ENCODE measurements around the gene MIS12.

MIS12 gene

DNA sequence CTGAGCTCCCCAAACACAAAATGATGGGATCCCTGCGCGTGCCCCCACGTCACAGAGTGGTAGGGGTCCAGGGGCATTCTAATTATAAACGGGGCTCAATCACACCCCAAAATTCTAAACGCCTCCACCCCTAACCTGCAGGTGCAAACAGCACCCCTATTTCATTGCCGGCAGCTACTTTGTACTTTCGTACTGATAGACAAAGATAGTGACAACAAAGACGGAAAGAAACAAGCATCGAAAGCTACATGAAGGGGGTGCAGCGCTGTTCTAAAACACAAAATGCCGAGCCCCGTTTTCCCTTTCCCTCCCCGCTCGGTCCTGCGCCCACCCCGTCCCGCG, 13.9 kb downstream of the MIS12 start:
- peak; percentile 11 for DNase-seq

DNA sequence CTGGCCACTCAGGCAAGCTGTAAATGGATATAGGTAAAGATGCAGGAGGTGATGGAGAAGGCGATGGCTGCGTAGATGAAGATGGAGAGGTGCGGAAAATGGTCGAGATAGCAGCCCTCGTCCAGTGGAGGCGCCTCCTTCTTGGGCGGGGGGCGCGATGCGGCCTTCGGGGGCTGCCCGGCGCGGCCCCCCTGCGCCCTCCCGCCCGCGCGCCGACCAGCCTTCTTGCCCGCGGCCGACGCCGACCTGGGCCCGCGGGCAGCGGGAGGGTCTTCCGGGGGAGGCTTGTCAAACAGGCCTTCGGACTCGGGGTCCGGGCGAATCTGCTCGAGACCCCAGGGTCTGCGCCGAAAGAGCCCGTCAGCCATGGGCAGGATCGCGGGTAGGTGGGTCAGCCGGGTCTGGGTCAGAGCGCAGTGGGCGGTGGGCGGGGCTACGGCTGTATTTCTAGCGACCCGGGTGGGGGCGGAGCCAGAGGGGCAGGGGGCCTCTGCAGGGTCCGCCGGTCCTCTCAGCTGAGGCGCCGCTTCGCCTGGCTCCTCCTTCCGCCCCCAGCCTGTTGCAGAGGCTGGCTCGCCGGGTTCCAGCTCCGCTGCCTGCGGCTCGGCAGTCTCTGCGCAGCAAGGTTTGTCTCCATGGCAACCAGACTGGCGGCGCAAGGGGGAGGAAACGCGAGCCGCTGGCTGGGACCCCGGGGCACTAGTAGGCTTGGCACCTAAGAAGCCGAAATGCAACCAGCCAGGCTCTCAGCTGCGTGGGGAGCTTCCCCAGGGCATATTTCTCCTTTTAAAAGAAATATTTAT, 14.4 kb downstream of the MIS12 start:
- peak; percentile 85 for DNase-seq

DNA sequence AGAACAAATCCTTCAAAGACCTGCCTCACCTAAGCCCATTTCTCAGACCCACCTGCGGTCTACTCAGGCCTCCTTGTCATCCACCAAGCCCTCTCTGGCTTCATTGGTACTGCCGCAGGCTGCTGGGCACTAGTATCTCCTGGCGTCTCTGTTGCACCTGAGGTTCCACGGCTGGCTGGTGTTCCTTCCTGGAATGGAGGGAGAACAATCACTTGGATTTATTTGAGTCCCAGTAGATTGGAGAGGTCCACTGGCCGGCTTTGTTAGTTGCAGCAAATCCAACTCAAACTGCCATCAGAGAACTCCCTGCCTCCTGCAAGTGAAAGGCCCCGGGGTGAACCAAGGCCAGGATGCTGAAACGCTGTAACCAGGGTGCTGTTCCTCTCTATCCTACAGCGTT, 15.3 kb downstream of the MIS12 start:
- no peak for DNase-seq

DNA sequence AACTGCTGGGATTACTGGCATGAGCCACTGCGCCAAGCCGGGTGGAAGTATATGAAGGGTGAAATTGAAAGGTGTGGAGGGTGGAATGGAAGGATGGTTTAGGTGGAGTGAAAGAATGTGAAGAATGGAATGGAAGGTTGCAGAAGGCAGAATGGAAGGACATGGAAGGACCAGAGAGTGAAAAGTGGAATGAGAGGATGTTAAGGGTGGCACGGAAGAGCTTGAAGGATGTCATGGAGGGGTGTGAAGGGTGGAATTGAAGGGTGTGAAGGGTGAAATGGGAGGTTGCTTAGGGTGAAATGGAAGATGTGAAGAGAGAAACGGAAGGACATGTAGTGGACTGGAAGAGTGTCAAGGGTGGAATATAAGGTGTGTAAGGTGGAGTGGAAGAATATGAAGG, 16.2 kb downstream of the MIS12 start:
- no peak for DNase-seq

DNA sequence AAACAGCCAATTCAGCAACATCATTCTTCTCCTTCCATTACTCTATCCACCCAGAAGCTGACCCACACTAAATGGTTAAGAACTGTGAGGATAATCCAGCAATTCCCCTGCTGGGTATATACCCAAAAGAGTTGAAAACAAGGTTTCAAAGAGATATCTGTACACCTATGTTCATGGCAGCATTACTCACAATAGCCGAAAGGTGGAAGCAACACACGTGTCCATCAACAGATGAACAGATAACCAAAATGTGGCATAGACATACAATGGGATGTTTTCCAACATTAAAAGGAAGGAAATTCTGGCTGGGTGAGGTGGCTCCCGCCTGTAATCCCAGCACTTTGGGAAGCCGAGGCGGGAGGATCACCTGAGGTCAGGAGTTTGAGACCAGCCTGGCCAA, 19.9 kb downstream of the MIS12 start:
- DNase-seq = no peak

DNA sequence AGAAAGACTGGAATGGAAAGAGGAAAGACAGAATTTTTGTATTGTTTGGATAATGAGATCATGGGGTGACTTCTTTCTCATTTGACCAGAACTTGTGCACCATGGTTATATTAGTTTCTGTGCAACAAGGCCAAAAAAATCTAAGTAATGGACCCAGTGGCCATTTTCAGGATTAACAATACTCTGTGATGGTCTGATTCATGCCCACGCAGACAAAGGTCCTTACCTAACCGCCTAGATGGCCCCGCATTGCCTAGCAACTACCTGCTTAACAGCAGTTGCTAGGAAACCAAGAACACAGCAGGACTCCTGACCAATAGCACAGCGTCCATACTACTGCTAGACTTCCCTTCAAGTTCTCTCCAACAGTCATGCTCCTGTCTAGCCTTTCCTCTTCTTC, 22.4 kb downstream of the MIS12 start:
- DNase-seq = no peak

DNA sequence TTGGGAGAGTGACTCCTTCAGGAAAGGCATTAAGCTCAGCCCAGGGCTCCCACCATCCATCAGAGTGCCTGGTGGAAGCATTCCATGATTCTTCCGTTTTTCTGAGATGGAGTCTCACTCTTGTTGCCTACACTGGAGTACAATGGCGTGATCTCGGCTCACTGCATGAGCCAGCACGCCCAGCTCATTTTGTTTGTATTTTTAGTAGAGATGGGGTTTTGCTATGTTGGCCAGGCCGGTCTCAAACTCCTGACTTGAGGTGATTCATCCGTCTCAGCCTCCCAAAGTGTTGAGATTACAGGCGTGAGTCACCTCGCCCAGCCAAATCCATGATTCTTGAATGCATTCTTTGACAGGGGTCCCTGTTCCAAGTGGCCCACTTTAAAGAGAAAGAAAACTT, 23.1 kb downstream of the MIS12 start:
- no peak for DNase-seq

DNA sequence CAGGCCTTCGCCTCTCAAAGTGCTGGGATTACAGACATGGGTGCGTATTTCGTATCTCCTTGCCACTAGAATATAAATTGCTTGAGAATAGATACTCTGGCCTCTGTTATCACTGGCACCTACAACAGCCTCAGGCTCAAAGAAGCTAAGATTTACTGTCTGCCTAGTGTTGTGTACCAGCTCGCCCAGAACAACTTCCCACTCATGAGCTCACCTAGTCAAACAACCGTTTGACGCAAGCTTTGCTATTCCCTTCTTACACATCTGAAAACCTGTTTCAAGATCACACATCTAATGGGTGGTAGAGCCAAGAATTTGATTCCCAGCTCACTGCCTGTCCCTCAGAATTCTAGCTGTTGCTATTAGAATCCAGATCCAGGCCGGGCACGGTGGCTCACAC, 24.4 kb downstream of the MIS12 start:
- no peak for DNase-seq

DNA sequence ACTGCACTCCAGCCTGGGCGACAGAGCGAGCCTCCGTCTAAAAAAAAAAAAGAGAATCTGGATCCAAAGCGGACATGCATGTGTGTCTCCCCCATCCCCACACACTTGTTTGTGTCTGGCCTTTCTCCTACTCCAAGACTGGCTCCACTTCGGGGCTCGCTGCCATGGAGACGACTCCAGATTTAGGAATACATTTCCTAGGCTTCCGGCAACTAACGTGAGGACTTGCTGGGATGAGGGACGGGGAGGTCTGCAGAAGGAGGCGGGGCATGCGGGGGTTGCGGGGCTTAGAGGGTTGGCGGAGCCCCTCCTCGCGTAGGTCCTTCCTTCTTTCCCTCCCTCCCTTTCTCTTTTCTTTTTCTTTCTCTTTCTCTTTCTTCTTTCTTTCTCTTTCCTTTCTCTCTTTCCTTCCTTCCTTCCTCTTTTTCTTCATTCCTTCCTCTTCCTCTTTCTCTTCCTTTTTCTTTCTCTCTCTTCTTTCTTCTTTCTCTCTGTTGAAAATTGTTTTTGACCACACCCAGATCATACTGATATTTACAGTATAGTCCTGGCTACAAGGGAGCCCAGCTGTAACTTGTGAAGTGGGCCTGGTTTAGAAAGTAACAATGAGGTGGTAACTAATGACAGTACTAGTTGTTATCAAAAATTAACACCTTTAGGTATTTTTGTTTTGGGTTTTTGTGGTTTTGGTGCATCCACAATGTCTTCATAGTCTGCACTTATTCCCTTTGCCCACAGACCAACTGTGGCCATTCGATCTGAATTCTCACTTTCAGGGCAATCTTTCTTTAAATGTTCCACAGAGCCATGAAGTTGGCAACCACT, 25.2 kb downstream of the MIS12 start:
- DNase-seq = no peak

DNA sequence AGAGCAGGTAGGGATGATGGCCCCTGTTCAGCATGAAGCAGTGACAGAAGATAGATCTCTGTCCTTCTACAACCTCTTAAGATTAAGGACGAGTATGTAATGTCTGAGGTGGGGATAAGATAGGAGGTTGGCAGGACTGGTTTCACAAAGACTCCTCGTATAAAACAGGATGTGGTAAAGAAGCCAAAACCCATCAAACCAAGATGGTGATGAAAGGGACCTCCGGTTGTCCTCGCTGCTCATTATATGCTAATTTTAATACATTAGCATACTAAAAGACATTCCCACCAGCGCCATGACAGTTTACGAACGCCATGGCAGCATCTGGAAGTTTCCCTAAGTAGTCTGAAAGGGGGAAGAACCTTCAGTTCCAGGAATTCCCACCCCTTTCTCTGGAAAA, 27.3 kb downstream of the MIS12 start:
- DNase-seq = no peak

DNA sequence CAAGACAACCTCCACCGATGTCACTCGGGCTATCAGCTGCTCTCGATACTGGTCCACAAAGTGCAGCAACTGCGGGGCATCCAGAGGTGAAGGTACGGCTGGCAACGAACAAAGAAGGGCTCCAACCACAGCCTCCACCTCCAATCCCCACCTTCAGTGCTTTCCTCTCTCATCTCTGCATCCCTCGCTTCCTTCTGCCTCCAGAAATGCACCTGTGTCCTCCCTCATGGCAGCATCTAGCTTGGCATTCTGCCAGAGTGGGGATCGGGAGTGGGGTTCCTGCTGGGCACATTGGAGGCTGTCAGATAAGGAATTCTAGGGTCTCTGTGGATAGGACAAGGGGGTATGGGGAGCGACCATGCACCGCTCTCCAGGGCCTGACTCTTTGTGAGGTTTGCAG, 28.6 kb downstream of the MIS12 start:
- DNase-seq = no peak

DNA sequence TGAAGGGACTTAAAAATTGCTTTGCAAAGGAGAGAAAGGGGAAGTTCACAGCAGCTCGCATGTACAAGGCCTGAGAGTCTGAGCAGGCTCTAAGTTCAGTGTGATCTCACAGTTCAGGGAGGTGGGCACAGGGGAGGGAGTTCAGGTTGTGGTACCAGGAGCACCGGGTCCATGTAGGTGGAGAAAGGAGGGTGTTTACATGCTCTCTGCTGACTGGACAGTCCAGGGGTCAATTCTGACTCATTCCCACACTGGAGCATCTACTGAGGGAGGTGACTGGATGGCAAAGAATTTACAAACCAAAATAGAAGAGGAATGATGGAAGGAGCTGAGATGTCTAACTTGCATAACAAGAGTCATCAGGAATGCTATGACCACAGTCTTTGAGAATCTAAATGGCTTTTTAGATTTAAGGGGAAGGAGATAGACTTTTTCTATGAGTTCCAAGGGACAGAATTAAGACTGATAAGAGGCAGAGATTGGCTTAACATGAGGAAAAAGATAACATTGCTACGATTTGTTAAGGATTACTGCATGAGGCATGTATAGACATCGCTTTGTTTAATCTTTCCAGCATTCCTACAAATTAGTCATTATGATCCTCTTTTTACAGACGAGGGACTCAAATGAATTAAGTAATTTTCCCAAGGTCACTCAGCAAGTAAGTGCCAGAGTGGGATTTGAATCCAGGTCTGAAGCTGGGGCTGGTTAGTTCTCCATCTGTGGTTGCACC, 29.9 kb downstream of the MIS12 start:
- DNase-seq = no peak

DNA sequence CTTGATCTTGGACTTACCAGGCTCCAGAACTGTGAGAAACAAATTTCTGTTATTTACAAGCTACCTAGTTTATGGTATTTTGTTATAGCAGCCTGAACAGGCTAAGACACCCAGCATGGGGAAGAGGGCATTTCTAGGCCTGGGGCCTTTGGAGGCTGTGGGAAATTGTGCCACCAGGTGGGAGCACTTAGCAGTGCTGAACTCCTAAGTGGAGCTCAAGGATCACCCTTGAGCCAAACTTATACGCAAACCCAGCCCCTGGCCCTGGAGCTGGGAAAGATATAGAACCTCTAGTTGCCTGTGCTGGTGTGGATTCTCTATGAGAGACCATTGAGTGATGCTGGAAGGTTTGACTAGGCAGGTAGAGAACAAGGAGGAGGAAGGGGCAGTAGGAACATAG, 36.1 kb downstream of the MIS12 start:
- DNase-seq = no peak

DNA sequence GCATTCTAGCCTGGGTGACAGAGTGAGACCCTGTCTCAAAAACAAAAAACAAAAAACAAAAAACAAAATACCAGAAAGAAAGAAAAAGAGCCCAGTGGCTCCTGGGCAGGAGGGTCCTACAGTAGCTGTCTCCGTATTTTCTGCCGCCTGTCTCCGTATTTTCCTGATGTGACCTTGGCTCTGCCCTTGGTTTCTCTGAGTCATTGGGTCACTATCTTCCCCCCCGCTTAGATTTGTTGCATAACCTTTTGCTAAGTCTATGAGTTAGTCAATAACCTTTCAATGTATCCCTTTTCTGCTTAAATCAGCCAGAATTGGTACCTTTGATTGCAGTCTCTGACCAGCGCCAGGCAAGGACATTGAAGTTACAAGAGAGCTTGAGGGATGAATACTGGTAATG, 36.9 kb downstream of the MIS12 start:
- no peak for DNase-seq

DNA sequence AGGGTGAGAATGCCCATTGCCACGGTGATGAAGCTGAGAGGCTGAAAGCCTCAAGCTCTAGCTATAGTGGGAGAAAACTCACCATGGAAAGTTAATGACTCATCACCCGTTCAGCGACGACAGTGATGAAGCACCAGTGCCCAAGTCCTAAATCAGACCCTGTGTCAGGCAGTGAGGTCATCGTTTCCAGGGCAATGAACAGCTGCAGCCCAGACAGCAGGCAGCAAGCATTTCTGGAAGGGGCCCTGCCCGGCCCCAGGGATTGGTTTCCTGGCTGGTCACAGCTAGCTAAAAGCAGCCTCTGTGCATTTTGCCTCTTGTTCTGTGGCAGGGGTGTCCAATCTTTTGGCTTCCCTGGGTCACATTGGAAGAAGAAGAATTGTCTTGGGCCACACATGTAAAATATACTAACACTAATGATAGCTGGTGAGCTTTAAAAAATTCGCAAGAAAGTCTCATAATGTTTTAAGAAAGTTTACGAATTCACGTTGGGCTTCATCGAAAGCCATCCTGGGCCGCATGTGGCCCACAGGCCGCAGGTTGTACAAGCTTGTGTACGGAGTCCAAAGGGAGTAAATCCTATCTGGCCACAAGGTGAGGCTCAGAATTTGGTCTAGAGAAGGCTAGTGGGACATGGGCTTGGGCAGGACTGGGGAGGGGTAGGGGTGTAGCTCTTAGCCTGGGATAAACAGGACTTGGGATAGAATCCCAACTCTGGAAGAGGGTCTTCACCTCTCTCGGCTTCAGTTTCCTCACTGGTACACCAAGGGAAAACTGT, 40.6 kb downstream of the MIS12 start:
- peak; percentile 3 for DNase-seq

DNA sequence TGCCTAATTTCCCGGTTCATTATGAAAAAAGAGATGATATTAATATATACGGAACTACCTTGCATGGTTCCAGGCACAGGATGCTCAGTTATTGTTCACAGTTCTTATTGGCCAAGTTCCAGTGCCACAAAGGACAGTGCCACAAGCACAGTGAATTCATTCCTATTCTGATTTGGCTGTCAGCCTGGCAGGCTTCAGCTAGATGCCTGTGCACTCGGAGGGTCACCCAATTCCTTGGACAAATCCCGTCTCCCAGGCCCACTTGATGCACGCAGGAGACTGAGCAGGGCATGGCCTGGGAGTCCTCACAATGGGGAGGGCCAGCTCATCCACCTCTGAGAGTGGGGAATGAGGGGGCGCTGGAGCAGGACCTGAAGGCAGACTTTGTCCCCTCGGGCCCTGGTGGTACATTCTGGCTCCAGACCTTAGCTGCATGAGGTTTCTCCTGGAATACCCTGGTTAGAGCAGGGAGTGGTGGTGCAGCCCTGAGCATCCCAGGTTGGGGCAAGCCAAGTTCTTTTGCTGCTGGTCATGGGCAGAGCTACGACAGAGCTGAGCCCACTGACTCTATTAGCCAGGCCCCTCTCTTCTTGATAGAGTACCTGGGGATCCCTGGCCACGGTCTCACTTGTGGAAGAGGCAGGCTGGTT, 41.4 kb downstream of the MIS12 start:
- DNase-seq = no peak

DNA sequence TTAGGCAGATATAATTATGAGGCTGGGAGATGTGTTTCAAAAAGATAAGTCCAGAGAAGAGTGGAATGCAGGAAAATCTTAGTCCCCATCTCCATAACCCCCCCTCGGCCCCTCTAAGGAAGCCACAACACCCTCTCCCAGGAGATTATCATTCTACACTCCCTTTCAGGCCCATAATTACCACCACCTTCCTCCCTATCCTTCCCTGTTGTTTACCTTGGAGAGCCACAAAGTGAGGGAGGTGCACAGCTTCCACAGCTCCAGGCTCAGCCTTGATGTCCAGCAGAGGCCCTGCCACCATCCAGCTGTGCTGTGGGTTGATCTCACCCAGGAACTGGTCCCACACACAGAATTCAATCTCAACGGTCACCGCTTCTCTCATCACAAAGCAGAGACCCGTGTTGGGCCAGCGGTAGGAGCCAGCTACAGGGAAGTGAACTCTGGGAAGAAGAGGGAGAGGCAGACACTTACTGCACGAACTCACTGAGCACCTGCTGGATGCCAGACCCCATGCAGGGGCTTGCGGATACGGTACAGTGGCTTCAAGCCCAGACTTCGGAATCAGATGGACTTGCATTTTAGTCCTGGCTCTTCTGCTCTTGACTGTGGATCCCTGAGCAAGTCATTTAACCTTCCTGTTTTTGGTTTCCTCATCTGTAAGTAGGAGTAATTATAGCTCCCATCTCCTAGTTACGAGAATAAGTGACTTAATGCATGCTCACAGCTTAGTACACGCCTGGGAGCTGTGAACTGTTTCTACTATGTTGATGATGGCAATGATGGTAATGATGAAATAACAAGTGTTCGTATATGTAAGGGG, 44.1 kb downstream of the MIS12 start:
- no peak for DNase-seq

DNA sequence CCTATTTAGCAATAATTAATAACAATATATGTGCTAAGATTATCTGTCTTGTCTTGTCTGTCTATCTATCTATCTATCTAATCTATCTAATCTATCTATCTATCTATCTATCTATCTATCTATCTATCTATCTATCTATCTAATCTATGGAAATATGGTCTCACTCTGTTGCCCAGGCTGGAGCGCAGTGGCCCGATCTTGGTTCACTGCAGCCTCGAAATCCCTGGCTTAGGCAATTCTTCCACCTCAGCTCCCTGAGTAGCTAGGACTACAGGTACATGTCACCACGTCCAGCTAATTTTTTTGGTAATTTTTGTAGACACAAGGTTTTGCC, 44.7 kb downstream of the MIS12 start:
- DNase-seq = no peak

DNA sequence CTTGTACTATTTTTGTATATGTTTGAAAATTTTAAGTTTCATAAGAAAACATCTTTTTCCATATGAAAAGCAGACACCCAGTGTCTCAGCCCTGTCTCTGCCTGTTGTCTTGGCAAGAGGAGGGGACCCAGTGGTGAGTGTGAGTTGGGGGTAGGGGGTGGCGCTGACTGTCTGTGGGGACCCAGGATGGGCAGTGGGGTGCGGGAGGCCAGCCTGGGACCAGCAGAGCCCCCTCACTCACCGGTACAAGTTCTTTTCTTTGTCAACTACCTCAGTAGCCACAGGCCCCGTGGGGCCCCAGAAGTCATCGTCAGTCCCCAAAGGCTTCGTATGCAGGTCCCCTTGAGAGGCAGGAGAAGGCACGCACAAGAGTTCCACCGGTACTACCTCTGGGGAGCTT, 46.2 kb downstream of the MIS12 start:
- no peak for DNase-seq

DNA sequence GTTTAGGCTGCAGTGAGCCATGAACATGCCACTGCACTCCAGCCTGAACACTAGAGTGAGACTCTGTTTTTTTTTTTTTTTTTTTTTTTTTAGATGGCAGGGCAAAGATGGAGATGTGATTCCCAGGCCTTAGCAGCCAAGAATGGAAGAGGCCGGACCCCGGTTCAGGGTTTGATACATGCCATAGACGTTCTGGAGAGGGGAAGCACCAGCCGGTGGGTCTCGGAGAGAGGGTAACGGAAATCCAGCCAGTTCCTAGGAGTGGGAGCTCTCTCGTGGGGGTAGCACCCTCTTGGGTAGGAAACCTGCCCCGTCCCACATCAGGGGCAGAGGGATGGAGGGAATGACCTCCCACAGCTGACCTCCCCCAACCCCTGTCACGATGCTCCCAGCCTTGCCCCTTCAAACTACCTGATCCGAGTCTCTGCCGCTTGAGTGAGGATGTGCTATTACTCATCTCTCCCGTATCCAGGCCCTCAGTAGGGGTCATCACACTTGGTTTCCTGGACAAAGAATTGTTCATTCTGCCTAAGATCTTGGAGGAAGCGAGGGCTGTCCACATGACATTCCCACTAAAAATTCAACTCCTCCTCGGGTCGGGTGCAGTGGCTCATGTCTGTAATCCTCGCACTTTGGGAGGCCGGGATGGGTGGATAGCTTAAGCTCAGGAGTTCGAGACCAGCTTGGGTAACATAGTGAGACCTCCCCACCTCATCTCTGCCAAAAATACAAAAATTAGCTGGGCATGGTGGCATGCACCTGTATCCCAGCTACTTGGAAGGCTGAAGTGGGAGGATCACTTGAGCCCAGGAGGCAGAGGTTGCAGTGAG, 47.3 kb downstream of the MIS12 start:
- DNase-seq = no peak

DNA sequence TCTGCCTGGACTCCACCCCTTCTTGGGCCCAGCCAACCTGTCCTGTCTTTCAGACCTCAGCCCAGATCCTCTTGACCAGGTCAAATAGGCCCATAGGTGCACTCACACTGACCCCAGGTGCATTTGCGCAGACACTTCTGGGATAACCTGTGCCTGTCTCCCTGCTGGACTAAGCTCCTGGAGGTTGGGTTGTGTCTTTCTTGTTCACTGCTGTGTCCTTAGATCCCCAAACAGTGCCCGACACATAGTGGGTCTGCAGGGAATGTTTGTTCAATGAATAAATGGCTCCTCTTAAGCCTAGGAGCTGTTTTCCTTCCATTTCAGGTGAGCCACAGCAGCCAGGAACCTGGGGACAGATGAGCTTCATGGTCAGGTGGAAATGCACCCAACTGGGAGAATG, 49.1 kb downstream of the MIS12 start:
- DNase-seq = no peak
